Suppressor macrophage (primary cell): Measurements from ENCODE around the gene ZNF710.
"Not testable (repeated sequence)": the region's sequence is repeated elsewhere in the genome, so short reads cannot be mapped to it uniquely, and the experiment has no call there.

Experiments
- DNase-seq, 4 experiments: peaks; one replicate each; pipeline ENCODE4 v3.0.0-alpha.2; 2020 to 2022
- total RNA-seq, 17 experiments: gene quantifications; one replicate each; lab custom pipeline; 2026; ENCODE audit warnings: mixed read lengths in 6 of 17, inconsistent platforms in 3 of 17; lab: John Stamatoyannopoulos, UW

Gene ZNF710, protein sequence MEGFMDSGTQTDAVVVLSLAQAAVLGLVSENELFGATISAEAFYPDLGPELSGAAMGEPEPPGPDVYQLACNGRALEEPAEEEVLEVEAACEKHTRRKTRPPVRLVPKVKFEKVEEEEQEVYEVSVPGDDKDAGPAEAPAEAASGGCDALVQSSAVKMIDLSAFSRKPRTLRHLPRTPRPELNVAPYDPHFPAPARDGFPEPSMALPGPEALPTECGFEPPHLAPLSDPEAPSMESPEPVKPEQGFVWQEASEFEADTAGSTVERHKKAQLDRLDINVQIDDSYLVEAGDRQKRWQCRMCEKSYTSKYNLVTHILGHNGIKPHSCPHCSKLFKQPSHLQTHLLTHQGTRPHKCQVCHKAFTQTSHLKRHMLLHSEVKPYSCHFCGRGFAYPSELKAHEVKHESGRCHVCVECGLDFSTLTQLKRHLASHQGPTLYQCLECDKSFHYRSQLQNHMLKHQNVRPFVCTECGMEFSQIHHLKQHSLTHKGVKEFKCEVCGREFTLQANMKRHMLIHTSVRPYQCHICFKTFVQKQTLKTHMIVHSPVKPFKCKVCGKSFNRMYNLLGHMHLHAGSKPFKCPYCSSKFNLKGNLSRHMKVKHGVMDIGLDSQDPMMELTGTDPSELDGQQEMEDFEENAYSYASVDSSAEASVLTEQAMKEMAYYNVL
- 21.8 to 112 (median 71.1) reads per million in 17 experiments for total RNA-seq

DNA sequence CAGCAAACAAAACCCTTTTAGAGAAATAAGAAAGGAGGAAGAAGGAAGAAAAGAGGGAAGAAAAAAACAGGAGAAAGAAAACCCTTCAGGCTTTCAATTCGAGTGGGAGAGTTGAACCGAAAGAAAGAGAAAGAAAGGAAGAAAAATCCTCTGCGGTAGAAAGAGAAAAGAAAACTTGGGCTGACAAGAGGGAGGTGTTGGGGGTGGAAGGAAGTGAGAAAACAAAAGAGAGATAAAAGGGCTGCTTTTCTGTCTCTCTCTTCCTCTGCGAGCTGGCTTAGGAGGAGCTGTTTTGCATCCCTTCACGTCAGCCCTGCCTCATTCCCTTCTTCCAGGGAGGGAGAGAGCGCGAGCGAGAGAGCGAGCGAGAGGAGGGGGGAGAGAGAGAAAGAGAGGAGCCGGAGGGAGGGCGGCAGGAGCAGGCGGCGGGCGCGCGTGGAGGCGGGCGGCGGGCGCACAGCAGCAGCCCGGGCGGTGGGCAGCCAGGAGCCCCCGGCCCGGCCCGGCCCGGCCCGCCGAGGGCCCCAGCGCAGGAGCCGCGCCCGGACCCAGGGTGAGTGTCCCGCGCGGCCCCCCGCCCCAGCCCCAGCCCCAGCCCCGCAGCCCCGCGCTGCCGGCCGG is at the start of gene ZNF710:
TSS of gene ZNF710 (plus strand) at position 263 of the 621 bp plus-strand sequence. CDS start 65,814 bp downstream, outside the sequence.
- DNase-seq: peak in 3 of 4 experiments; percentile 46 to 63 (median 57)

DNA sequence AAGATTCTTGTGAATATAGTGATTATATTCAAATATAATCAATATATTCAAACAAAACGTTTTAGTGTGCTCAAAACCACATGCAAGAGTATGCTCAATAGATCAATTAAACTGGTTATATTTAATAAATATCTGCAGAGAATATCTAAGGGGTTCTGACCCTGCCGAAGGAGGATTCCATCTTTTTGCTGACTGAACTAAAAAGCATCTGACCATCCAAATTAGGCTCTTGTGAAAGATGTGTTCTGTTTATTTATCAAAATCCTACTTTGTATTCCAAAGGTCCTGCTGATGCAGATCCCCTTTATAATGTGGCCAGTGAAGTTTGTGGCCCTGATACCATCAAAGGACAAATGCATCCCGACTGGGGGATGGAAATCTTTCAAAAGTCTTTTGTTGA is 46.6 kb upstream of the ZNF710 start:
- no peak for DNase-seq

DNA sequence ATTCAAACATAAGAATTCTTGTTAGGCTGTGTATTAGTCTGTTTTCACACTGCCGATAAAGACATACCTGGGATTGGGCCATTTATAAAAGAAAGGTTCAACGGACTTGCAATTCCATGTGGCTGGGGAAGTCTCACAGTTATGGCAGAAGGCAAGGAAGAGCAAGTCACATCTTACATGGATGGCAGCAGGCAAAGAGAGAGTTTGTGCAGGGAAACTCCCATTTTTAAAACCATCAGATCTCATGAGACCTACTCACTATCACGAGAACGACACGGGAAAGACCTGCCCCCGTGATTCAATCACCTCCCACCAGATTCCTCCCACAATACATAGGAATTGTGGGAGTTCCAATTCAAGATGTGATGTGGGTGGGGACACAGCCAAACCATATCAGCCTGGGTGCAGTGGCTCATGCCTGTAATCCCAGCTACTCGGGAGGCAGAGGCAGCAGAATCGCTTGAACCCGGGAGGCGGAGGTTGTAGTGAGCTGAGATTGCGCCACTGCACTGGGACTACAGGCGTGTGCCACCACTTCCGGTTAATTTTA is 45.6 kb upstream of the ZNF710 start:
- DNase-seq: not testable (repeated sequence)

DNA sequence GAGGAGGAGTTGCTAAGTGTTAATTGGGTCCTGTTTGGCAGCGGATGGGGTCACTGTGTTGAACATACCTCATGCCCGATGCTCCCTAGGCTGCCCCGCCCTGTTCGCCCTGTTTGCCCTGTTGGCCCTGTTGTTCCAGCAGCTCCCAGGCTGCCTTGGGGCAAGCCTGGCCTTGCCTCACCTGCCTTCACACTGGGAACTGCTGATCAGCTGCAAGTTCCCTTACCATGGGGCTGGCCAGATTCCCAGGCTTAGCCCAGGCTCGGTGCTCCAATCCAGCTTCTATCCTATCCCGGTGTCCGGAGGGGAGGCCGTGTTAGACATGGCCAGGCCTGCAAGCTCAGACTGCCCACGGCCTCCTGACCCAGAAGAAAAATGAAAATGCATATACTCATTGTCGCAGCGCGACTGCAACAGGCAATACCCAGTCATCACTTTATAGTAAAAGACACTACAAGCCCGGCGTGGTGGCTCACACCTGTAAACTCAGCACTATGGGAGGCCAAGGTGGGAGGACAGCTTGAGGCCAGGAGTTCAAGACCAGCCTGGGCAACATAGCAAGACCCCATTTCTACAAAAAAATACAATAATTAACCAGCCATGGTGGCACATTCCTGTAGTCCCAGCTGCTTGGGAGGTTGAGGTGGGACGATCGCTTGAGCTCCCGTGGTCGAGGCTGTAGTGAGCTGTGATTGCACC is 42.9 kb upstream of the ZNF710 start:
- no peak for DNase-seq

DNA sequence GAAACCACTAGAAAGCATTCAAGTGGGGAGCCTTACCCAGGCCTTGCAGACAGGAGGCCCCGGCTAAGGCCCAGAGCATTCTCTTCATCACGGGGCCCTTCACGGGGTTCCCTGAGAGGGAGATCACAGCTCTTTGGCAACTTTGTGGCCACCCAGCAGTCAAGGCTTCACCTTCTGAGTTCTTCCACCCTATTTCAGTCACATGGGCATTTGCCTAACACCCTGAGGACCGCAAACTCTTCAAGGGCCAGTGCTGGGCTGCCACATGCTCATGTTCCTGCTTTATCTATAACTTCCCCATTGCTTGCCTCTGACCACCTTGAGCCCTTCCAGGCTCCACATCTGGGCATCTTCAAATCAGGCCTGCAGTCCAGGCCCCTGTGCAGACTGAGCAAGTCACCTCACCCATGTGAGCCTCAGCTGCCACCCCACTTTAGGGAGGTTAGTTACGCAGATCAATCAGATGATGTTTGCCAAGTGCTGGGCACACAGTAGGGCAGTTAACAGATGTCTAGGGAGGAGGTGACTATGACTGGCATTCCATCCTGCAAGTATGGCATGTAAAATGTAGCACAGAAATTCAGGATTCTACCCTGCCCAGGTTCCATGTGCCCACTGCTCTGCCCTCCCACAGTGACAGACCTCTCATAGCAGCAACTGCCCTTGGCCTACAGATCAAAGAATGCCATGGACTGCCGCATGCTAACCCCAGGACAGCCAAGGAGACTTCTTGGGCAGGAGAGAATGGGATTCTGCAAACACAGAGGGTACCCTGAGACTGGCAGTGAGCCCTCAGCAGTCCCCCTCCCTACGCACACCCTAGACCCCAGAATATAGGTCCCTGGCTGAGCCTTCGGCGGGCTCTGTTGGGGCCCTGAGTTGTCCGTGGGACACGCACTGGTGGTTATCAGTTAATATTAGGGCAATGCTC is 37.6 kb upstream of the ZNF710 start:
- peak; percentile 83 to 92 (median 90) for DNase-seq

DNA sequence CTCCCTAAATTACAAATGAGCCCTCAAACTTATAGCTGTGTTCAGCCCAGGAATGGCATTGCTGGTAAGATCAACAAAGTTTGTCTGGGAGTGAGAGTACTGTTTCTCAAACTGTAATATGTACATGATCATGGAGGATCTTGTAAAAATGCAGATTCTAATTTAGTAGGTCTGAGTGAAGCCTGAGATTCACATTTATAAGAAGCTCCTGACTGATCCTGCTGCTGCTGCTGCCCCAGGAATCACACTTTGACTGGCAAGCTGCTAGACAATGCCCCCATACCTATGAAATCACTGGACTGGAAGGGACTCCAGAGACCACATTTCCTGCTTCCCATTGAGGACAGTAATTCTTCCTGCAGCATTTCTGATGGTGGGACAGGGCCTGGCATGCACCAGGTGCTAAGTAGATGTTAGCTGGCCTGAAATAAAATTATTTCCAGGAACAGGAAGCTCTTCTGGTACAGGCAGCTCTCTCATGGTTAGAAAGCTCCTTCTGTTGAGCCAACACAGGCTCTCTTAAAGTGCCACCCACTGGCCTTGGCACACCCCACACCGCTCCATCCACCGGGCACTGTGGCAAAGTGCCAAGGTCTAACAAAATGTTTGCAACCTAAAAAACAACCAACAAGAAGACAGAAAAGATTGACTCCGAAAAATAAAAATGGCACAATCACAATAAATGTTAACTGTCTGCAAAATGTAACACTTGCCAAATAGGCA is 36.7 kb upstream of the ZNF710 start:
- DNase-seq: peak in 3 of 4 experiments; percentile 23 to 41 (median 29)

DNA sequence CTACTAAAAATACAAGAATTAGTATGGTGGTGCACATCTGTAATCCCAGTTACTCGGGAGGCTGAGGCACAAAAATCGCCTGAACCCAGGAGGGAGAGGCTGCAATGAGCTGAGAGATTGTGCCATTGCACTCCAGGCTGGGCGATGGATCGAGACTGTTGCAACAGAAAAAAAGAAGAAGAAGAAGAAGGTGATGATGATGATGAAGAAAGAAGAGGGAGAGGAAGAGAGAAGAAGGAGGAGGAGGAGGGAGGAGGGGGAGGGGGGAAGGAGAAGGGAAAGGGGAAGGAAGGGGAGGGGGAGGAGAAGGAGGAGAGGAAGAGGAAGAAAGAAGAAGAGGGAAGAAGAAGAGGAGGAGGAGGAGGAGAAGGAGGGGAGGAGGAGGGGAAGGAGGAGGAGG is 33.2 kb upstream of the ZNF710 start:
- DNase-seq: peak; percentile 7 to 41 (median 28)

DNA sequence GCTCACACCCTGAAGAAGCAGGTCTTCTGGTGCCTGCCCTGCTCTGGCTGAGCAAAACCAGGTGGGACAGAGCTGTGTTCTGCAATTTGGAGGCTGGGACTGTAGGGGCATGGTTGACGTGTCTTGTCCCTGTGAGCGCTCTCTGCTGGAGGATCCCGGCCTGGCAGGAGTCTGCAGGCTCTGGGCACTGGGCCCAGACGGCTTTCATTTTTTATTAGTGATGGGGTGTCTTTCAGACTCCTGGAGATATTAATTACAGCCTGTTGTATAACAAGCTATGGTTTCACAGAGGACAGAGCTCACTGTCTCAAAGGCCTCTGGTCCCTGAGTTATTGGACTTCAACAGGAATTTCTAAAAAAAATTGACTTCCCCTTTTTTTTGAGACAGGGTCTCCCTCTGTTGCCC is 29.5 kb upstream of the ZNF710 start:
- peak in 2 of 4 experiments; percentile 16 to 46 for DNase-seq

DNA sequence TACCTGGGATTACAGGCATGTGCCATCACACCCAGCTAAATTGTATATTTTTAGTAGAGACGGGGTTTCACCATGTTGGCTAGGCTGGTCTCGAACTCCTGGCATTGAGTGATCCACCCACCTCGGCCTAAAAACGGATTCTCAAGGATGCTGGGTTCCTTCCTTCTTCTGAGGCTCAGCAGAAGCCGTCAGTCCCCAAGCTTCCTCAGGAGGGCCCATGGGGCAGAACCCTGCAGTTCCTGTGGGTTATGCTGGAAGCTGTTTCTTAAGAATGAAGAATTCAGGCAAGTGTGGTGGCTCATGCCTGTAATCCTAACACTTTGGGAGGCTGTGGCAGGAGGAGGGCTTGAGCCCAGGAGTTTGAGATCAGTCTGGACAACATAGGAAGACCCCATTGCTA is 29.0 kb upstream of the ZNF710 start:
- DNase-seq: peak; percentile 67 to 83 (median 82)

DNA sequence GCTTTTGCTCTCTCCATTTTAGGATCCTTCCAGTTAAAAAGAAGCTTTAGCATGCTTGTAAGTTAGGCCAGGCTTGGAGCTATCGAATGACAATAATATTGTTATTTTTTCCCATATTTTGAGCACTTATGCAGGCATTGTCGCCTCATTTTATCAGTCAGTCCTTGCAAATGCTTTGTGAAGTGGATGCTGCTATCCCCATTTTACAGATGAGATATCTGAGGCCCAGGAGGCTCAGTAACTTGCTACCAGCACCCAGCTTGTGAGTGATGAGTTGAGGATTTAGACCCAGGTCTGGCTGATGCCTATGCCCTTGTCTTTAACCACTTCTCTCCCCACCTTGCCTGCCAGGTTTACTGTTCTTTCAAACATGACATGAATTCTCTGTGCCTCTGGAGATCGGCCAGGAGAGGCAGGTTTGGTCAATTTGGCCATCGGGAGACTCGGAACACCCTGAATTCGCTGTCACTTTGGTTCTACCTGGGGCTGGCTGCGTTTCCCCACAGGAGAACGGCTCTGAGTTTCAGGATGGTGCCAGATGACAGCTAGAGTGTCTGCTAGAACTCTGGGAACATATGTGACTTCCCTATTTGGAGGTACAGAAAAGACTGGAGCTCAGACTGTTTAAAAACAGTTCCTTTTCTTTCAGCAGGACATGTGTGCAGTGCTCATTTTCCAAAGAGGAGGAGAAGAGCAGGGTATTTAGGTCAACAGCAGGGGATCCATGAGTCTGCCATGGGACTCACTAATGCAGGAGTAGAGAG is 25.5 kb upstream of the ZNF710 start:
- peak; percentile 53 to 84 (median 72) for DNase-seq

DNA sequence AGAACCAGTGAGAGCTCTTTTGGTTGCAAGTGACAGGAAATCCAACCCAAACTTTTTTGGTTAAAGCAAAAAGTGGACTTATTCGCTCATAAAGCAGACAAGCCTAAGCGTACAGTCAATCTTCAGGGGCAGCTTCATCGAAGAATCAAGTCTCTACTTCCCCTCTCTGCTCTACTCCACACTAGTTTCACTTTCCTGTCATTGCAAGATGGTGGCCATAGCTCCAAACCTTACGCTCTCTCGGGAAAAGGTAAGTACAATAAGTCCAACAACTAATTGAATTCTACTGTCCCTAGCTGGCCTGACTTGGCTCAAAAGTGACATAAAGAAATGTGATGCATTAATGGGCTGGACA is 24.9 kb upstream of the ZNF710 start:
- peak in 1 of 4 experiments; percentile 61 for DNase-seq

DNA sequence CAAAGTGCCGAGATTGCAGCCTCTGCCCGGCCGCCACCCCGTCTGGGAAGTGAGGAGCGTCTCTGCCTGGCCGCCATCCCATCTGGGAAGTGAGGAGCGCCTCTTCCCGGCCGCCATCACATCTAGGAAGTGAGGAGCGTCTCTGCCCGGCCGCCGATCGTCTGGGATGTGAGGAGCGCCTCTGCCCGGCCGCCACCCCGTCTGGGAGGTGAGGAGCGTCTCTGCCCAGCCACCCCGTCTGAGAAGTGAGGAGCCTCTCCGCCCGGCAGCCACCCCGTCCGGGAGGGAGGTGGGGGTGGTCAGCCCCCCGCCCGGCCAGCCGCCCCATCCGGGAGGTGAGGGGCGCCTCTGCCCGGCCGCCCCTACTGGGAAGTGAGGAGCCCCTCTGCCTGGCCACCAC is 23.3 kb upstream of the ZNF710 start:
- not testable (repeated sequence) for DNase-seq

DNA sequence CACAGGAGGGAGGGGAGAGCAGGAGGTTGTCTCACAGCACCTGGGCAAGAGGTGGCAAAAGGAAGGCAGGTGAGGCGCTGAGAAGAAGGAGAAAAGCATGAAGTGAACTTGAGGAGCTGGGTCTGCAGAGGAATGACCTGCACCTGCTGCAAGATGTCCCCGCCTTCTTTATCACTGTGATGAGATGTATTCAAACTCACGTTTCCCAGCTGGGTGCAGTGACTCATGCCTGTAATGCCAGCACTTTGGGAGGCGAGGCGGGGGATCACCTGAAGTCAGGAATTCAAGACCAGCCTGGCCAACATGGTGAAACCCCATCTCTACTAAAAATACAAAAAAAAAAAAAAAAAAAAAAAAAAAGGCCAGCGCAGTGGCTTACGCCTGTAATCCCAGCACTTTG is 22.2 kb upstream of the ZNF710 start:
- no peak for DNase-seq

DNA sequence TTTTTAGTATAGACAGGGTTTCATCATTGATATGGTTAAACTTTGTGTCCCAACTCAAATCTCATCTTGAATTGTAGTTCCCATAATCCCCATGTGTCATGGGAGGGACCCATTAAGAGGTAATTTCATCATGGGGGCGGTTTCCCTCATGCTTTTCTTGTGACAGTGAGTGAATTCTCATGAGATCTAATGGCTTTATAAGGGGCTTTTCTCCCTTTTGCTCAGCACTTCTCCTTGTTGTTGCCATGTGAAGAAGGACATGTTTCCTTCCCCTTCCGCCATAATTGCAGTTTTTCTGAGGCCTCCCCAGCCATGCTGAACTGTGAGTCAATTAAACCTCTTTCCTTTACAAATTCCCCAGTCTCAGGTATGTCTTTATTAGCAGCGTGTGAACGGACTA is 20.2 kb upstream of the ZNF710 start:
- peak; percentile 24 to 69 (median 41) for DNase-seq

DNA sequence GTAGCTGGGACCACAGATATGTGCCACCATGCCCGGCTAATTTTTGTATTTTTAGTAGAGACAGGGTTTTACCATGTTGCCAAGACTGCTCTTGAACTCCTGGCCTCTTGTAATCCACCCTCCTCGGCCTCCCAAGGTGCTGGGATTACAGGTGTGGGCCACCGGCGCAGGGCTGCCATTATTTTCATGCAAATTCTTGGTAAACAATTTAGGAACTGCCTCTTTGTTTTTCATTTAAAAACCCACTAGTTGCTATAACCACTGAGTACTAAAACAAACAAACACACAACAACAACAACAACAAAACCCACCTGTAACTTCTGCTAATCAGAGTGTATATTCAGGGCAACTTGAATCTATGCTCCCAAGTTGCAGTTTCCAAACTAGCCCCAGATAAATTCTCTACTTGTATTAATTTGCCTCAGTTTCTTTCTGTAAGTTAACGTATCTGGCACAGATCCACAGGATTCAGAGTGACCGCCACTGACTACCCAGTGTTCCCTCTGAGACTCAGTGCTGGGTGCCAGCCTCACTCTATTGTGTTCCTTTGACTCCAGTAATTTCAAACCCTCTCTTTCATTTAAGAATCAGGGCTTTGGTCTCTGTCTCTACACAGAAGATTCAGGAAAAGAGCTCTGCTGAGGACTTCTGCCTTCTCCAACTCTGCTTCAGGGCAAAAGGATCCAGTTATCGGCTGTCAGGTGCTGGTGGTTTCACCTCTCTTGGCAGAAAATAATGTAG is 18.6 kb upstream of the ZNF710 start:
- DNase-seq: no peak

DNA sequence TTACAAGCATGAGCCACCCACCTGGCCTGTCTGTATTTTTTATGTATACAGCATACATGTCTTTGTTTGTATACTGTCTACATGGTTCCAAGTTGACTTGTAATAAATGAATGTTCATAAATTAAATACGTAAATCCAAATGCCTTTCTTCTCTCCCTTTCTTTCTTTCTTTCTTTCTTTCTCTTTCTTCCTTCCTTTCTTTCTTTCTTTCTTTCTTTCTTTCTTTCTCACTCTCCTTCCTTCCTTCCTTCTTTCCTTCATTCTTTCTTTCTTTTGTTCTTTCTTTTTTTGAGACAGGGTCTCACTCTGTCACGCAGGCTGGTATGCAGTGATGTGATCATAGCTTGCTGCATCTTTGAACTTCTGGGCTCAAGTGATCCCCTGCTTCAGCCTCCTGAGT is 17.1 kb upstream of the ZNF710 start:
- DNase-seq: no peak

DNA sequence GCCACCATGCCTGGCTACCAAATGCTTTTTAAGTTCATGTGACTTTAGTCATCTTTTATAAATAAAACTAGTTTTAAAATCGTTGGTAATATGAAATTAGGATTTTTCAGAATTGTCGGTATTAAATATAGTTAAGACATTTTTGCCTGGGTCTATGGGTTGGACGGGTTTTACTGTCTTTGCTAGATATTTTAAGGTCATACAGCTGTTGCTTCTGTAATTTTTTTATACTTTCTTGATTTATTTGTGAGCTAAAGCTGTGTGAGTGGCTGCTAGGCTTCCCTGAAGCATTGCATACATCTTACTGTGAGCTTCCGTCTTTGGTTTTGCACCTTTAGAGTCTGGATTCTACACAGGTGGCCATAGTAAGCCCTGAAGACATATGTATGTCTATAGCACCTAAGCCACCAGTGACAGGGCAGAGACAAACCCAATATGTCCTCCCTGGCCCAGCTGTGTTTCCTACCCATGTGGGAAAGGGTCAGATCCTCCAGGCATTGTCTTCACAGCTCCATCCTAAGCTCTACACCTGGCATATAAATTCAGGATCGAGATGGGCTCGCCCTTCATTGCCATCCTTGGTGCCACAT is 16.6 kb upstream of the ZNF710 start:
- DNase-seq: no peak

DNA sequence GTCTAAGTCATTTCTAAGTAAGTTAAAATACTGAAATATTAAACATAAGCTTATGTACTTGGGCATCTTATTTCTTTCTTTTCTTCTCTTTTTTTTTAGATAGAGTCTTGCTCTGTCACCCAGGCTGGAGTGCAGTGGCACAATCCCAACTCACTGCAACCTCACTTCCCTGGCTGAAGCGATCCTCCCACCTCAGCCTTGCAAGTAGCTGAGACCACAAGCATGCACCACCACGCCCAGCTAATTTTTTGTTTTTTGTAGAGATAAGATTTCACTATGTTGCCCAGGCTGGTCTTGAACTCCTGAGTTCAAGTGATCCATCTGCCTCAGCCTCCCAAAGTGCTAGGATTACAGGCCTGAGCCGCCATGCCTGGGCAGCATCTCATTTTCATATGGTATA is 16.0 kb upstream of the ZNF710 start:
- no peak for DNase-seq

DNA sequence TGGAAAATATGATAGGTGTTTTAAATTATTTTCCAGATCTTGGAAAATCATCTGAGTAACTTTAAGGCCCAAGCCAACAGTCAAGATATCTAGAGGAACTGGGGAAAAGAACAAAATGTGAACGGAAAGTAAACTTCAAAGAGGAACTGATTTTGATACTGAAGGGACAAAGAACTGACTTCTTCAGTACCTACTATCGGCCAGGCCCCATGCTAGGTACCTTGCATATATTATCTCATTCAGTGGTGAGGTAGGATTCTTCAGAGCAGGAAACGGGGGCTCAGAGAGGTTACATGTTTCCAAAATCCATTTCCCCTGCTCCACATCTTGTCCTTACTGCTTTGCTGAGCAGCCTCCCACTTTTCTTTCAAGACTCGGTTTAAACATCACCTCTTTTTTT is 9.8 kb upstream of the ZNF710 start:
- DNase-seq: no peak
